HFF-Myc (cell line): ENCODE data around the gene CEP164.

Source experiments
- DNase-seq: peaks from one replicate; pipeline ENCODE4 v3.0.0-alpha.2; 2011; ENCODE audit warnings: low read depth; ENCODE audit errors: extremely low read depth
- H3K4me3 ChIP-seq: replicated peaks from 2 replicates; pipeline ENCODE4 v1.5.1; 2011; ENCODE audit warnings: low read depth, mild to moderate bottlenecking, control low read depth, low read length
- TF ChIP-seq, protein P1 (sequence below): IDR thresholded peaks from 2 replicates; pipeline ENCODE4 v1.5.1; 2012; ENCODE audit warnings: mild to moderate bottlenecking, low read depth, low read length, control low read depth; ENCODE audit errors: missing control alignments

Gene CEP164

DNA sequence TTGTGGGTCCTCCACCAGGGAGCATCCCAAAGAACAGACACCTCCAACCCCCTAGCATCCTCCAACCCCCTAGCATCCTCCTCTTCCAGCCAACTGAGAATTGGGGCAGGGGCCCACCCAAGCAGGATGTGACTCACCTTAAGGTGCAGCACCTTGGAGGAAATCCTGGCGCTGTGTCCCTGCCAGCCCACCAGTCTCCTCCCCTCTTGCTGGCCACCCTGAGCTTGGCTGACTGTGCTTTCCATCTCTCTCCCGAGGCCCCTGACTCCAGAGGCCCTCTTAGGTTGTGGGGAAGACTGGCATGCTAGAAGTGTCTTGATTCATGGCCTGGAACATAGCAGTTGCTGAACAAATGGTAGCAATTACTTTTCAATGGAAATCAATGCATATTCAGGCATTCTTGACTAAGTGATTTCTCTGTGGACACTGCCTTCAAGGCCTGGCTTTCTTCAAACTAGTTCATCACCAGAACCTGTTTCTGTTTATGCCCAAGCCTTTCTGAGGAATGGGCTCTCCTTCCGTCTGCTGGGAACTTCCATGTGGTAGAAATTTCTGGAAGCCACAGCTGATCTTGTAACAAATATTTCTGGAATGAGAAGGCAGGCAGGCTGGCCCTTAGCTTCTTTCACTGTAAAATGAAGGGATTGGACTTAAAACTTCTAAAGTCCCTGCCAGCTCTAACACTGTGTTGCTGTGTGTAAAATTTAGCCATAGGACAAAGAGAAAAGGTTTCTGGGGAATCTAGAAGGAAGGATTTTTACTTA is 60.5 kb downstream of the CEP164 start:
- no peak for DNase-seq
- H3K4me3 ChIP-seq, result no peak overlapping the region
- TF ChIP-seq, protein P1, sequence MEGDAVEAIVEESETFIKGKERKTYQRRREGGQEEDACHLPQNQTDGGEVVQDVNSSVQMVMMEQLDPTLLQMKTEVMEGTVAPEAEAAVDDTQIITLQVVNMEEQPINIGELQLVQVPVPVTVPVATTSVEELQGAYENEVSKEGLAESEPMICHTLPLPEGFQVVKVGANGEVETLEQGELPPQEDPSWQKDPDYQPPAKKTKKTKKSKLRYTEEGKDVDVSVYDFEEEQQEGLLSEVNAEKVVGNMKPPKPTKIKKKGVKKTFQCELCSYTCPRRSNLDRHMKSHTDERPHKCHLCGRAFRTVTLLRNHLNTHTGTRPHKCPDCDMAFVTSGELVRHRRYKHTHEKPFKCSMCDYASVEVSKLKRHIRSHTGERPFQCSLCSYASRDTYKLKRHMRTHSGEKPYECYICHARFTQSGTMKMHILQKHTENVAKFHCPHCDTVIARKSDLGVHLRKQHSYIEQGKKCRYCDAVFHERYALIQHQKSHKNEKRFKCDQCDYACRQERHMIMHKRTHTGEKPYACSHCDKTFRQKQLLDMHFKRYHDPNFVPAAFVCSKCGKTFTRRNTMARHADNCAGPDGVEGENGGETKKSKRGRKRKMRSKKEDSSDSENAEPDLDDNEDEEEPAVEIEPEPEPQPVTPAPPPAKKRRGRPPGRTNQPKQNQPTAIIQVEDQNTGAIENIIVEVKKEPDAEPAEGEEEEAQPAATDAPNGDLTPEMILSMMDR, result no peak

DNA sequence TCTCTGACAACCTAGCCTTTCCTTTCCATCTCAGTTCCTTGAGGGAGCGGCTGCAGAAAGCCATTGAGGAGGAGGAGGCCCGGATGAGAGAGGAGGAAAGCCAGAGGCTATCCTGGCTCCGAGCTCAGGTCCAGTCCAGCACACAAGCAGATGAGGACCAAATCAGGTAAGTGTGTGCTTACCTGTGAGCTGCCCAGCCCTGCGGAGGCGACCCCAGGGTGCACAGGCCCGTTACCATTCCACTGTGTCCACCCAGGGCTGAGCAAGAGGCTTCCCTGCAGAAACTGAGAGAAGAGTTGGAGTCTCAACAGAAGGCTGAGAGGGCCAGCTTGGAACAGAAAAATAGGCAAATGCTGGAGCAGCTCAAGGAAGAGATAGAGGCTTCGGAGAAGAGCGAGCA is 63.1 kb downstream of the CEP164 start:
- no peak overlapping the region for H3K4me3 ChIP-seq
- DNase-seq, result no peak
- TF ChIP-seq, protein P1, result no peak

DNA sequence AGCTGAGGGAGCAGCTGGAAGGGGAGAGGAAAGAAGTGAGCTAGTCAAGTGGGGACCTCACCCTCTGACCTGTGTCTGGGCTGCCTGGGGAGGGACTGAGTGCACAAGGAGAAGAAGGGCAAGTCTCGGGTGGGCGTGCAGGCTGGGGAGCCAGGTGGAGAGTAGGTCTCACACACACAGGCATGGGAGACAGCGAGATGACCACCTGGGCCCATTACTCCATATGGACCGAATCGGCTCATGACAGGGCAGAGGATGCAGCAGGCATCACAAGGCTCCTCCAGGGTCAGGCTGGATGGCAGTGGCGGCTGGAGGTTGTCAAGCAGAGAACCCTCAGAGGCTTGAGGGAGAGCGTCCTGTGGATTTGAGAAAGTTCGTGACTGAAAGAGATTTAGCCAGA is 63.5 kb downstream of the CEP164 start:
- no peak overlapping the region for H3K4me3 ChIP-seq
- TF ChIP-seq, protein P1, result no peak
- no peak for DNase-seq

DNA sequence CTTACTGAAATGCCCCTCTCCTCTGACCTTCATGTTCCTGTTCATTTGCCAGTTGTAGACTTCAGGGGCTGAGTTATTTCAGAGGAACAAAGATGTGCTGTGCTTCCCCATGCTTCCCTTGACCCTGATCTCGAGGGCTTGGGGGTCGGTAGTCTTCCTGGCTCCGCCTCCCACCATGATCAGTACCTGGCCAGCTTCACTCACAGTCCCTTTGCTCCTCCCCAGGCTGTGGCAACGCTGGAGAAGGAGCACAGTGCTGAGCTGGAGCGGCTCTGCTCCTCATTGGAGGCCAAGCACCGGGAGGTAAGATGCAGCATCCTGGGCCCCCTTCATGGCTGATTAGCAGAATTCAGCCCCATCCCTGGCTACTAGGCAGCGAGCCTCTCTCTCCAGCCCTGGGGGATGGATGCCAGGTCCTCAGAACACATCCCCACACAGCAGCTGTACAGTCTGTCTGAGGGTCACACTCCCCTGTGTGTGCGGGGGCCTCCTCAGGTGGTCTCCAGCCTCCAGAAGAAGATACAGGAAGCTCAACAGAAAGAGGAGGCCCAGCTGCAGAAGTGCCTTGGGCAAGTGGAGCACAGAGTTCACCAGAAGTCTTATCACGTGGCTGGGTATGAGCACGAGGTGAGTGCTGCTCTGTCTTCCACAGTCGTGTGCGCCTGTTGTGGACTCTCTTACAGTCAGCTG is 64.5 kb downstream of the CEP164 start:
- no peak for DNase-seq
- TF ChIP-seq, protein P1, result no peak
- no peak overlapping the region for H3K4me3 ChIP-seq

DNA sequence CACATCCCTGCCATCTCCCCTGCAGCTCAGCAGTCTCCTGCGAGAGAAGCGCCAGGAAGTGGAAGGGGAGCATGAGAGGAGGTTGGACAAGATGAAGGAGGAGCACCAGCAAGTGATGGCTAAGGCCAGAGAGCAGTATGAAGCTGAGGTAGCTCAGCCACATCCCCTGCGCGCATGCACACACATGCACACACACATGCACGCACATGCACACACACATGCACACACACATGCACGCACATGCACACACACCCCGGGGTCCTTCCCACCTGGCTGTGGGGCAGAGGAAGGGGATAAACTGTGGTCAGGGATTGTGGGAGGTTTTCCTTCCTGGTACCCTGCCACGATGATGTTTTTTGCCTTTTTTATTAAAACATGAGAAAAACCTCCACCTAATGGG is 65.3 kb downstream of the CEP164 start:
- no peak for DNase-seq

DNA sequence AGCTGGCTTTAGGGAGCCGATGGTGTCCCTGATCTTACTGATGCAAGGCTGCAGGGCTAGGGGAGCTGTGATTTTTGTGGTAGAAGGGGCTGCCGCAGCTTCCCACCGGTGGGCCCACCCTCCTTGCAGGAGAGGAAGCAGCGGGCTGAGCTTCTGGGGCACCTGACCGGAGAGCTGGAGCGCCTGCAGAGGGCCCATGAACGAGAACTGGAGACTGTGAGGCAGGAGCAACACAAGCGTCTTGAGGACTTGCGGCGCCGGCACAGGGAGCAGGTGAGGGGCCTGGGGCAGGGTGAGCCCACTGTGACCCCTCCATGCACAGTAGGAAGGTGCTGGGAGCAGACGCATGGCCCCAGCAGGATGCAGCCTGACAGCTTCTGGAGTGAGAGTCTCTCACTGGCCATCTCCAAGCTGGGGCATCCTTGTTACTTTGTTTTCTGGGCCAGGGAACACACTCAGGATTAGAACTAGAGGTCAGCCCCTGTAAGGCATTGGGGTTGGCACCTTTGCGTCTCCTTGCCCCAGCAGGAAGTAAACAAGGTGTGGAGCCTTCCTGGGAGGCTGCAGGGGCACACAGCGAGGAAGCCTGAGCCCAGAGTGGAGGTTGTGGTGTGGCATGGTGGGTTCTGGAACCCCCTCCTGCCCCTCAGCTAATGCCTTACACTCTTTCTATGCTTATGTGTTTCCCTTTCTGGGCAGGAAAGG is 66.7 kb downstream of the CEP164 start:
- no peak overlapping the region for H3K4me3 ChIP-seq
- no peak for DNase-seq
- TF ChIP-seq, protein P1, result no peak

More for the DNA sequence above, 65.3 kb downstream of the CEP164 start:
- TF ChIP-seq, protein P1, result no peak
- H3K4me3 ChIP-seq, result no peak overlapping the region
